HG02571 (cell line): ENCODE data around the gene DPH1.
A peak's percentile ranks its signal among the peaks of the same experiment; 100 is the strongest.

Experiments used
- ATAC-seq: cut with Tn5 transposase; IDR thresholded peaks from one replicate; pipeline ENCODE4 v1.9.1; 2021; ENCODE audit warnings: mild to moderate bottlenecking, moderate library complexity; ENCODE audit not compliant: unreplicated experiment

DPH1 gene

DNA sequence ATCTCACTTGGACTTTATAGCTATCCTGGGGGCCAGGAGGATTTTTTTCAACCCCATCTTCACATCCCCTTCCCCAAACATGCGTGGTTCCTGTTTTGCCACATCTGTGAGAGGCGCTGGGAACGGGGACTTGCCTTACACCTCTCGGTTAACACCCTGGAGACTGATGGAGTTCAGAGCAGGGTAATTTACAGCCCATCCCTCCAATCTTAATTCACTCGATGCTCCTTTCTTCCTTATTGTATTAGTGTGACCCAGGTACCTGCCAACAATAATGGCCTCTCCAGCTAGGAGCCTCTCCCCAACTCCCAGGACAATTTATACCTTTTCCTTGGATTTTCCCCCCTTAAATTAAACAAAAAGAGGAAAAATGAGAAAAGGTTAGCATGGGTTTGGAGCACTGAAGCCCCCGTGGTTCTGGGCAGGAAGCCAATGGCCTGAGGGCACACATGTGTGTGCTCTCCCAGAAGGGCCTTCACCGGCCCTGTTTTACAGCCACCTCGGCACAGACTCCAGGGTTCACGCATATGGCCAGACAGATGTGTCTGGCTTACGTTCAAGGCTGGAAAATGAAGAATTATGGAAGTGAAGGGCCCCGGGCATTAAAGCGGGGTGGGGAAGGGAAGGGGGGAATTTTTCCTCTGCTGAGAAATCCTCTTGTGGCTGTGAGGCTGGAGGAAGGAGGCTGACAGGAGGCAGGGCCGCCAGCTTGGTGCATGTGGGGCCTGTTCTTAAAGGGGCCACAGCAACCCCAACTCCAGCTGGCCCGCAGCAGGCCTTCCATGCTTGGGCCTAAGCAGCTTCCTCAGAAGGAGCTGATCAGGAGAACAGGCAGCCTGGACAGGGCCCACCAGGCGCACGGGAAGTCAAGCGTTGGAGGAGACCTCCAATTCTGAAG is 46.4 kb downstream of the DPH1 start:
- no peak for ATAC-seq

DNA sequence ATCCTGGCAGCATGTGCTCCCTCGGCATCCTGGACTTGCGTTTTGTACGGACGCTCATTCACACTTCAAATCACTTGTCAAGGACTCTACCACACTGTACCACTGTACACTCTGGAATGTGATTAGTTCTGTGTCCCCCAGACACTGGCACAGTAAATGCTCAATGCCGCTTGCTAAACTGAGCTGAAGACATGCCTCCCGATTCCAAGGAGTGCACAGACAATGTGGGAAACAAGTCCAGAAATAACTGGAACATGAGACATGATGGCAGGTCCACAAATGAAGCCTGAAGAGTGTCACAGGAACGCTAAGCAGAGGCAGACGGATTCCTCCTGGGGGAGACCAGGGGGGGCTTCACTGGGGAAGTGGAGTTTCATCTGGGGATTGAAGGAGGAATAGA is 47.1 kb downstream of the DPH1 start:
- ATAC-seq: no peak

DNA sequence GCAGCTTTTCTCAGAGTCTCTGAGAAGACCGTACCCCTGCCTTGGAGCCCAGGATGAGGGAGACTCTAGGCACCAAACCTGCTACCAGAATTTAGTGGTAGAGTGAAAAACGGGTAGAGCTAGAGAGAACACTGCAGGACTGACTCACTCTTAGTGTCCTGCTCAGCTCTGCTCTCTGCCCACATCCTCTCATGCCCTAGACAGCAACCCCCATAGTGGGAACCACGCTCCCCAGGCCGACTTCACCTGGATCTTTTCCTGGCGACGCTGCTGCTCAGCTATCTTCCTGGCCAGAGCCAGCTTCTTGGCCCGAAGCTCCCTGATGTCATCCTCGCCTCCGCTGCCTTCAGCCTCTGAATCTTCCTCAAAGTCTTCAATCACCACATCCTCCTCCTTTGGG is 51.6 kb downstream of the DPH1 start:
- ATAC-seq: no peak

DNA sequence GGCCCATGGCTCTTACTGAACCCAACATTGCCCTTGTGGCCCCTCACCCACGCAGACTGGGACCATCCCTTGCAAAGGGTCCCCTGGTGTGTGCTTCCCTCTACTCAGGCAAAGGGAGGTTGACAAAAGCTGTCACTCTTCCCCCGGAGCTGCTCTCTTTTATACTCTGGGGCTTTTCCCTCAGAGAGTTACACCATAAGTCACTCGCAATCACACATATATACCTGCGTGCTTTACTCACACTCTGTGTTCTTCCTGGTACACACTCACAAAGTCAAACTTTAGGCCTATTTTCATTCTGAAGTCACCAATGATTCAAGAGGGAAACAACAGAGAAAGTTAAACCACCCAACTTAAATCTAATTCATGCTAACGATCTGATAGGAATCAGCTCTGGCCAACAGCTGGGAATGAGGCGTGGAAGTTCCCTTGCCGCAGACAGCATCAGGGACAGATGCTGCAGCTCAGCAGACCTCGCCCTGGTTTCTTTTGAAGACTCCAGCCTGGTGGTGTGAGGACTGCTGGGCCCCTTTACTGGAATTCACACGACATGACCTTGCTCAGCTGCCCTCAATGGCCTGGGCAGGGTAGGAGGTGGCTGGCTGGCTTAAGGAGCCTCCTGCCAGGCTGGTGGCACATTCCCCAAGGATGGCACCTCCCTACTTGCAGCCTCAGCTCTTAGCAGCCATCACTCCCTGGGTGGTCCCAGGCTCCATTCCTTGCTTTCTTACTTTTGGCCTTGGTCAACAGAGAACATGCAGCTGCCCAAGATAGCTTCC is 52.2 kb downstream of the DPH1 start:
- ATAC-seq: no peak

DNA sequence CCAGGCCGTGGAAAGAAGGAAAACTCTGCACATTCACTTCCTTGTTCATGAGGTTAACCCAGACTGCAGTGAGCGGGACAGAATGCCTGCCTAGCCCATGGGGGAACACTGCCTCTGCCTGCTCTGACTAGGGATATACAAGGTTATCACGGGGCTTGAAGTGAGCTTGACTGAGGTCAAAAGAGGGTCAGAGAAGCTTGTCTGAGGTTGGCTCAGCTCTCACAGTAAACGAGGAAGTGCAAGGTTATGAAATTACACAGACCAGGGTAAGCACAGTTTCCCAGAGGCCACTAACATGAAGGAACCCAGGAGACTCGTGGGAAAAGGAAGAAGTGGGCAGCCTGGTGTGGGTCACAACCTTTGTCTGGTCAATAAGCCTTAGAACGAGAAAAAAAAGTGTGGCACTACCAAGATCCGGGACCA is 53.7 kb downstream of the DPH1 start:
- no peak for ATAC-seq

DNA sequence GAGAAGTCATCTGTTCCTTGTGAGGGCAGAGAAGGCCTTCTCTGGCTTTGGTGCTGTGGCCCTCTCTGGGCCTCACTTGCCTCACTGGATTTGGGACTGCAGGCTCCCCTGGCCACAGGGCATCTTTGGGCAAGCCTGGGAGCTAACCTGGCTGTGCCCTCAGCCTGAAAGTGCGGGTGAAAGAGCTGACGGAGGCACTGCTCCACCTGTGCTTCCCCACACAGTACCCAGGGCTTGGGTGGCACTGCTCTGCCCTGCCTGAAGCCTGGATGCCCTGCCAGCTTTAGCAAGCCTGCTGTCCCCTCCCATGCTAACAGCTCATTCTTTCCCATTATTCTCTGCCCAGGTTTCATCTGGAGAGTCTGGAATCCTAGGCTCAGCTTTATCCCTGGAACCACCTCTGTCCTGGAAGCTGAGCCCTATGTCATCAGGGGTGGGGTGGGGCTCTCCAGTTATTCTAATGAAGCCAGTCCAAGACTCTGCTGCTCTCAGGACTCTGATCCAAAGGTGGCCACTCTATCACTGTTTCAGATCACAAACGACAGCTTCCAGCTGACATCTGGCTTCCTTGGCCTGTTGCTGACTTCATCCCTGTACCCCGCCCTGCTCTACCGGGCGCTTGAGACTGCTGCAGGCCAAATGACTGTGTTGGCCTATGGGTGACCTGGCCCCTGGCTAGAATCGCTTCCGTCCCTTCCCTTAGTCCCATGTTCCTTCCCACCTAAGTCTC is 54.2 kb downstream of the DPH1 start:
- no peak for ATAC-seq

DNA sequence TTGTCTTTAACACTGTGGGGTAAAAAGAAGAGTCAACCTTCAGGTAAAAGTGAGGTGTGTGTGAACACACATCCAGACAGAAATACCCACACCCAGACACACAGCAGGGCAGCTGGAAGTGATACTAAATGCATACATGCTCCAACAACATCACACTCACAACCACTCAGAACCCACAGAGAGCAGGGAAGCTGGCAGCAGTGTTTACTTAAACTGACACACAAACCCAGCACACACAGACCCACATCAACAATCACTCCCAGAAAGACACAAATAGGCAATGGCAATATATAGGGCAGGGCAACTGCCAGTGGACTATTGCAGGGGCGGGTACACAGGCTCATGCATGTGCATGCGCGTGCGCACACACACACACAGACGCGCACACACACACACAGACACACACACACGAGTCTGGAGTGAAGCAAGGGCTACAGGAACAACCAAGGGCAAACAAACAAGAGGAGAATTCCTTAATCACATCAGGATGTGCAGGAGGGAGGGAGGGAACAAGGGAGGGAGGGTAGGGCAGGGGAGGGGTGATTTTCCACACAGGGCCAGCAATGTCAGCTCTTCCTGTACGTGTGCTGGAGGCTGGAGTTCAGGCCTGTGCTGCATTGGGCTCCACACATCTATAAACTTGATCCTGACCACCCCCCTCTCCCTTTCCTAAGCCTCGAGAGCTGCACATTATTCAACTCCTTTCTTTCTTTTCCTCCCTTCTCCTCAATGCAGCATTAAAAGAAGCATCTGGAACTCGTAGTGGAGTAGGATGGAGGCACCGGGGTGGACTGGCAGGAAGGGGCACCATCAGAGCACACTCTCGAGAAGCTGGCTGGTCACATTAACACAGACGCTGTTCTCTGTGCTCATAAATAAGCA is 55.1 kb downstream of the DPH1 start:
- ATAC-seq: no peak

DNA sequence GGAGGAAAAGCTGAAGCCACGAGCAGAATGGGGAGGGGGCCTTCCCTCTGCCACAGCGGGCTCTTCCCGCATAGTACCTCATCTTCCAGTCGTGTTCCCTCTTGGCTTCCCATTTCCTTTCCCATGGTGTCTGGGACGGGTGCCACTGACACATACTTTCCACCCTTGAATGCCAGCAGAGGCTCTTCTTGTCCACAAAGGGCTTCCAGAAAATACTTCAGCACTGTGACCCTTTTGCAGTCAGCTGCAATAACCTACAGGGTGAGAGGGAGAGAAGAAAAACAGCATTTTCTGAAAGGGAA is 55.6 kb downstream of the DPH1 start:
- no peak for ATAC-seq

DNA sequence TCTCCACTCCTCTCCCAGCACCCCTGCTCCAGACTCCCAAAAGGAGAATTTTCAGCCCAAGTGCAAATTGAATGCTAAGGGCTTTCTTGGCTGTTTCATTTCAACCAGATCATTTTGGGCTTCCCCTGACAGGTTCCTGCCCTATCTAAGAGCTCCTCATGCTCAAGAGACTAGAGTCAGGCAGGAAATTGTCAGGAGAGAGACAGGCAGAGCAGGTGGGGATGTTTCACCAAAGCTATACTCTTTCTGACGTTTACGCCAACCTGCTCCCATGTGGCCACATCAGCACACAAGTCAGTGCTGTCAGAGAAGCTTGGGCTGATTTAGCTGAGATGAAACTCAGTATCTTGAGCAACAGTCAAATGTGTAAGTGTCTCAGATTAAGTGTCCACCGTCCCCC is 56.4 kb downstream of the DPH1 start:
- no peak for ATAC-seq

DNA sequence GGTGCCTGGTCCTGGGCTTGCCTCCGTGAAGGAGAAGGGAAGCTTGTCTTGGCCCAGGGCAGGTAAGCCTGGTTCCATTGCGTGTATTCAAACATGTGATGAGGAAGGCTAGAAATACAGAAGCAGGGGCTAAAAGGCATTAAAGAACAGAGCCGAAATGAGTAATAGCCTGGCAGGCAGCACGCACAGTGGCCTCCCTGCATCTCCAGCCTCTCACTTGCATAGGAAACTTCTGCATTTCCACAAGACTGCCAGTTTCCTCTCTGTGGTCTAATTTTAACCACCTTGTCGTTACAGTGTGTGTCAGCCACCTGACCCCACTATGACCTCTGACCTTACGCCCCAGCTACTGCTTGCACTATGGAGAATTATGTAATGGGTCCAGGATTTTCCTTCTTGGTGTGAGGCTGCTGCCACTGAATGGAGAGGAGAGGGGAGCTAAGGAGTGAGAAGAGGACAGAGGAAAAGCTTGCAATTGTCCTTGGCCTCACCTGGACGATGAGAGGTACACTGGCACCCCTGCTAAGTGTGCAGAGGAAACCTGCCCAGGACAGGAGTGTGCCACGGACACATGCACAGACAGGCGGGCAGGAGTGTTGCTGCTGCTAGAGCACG is 57.8 kb downstream of the DPH1 start:
- ATAC-seq: peak; percentile 40

DNA sequence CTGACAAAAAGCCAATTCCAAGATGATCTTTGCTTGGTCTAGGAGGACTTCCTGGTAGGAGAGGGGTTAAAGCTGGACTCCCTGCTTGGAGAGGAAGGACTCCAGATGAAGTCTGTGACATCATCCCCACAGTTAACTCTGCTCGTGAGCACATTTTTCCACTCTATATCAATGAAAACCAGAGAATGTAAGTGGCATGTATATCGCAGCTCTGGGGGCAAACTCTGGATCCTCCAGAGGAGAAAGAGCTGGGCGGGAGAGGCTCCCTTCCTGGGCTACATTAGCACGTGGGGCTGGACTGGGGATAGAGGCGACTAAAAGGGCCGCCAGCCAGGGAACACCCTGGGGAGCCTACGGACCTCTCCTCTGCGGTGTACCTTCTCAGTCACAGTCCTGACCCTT is 59.1 kb downstream of the DPH1 start:
- ATAC-seq: peak; percentile 21

DNA sequence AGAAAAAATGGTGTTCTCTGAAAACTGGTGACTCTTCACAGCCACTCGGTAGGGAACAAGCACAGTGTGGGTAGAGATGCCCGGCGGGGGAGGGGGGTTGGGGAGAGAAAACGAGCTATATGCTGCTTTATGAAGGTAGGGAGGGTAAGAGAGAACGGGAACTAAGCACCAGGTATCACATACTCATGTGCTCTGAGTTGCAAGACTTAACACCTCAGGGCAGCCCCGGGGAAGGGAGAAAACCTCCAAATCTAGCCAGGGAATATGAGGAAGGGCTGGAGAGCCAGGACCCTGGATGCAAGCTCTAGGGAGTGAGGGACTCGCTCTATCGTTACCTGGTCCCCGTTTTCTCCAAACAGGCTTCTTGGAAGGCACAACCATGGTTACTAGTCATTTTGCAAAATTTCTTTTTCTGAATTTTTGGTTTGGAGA is 60.3 kb downstream of the DPH1 start:
- no peak for ATAC-seq

DNA sequence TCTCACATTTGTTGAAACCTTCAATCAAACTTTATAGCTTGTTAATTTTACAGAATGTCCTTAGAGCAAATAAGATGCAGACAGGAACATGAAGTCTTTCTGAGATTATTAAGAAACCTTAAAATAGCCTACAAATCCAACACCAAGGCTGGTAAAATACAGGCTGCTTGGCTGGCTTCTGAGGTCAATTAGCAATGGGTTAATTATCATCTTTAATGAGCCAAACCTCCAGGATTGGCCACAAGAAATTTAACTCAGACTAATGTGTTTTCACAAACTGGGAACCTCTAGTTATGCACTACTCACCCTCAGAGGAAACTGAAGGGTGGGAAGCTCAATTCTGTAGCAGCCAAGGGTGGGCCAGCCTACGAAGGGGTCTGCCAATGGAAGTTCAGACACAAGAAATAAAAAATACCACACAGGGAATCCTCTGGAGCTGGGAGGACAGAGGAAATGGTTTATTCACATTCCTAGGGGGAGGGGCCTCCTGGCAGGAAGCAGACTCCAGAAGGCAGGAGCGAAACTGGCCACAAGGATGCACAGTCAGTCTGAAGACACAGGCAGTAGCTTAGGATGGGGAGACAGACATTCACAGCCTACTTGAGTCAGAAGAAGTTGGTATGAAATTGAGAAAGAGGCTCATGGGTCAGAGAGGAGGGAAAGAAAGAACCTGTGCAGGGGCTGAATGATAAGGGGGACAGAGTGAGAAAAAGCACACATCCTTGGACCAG is 61.0 kb downstream of the DPH1 start:
- ATAC-seq: no peak

DNA sequence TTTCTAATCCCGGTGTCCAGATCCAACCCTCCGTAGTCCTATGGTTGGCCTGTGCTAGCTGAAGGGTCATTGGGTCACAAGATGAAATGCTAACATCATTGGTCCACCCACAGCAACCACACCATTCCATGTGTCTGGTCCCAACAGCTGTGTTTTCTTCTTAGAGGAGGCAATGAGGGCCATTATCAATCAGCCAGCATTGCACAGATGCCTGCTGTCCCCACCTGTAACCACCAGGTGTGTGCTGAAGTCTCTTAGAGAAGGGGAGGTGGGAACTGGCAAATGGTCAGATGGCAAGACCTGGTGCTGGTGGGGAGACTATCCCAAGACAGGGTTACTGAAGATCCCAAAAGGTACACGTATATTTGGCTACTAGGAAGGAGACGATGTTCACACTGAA is 62.3 kb downstream of the DPH1 start:
- ATAC-seq: no peak

DNA sequence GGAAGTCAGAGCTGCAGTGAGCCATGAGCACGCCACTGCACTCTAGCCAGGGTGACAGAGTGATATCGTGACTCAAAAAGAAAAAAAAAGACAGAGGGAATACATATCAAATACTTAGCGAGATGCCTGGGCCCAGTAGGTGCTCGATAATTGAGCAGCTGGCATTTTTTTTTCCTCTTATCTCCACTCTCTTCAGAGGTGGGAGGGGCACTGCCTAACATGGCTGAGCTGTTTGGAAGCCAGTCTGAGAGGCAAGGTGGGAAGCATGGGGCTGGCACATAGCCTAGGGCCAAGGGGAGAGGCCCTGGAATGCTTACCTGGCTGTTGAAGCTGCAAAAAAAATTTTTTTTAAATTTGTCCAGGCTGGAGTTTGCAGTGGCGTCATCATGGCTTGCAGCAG is 63.4 kb downstream of the DPH1 start:
- no peak for ATAC-seq
